ENCODE data around the gene LRRC55.

LRRC55 gene

DNA sequence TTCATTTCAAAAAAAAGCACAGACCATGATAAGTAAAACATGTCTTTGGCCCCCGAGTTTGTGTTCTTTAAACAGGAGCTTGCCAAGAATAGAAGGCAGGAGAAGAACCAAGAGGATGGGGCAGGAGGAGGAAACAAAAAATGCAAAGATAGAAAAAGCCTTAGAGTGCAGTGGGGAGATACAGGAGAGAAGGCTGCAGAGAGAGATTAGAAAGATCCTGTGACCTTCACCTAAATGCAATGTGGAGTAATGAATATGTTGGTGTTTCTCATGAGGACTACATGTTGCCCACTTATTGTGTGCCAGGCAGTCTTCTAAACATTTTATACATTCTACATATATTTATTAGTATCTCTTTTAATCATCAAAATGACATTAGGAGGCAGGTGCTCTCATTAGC lies 57.6 kb downstream of the LRRC55 start:
- DNase-seq: no peak

DNA sequence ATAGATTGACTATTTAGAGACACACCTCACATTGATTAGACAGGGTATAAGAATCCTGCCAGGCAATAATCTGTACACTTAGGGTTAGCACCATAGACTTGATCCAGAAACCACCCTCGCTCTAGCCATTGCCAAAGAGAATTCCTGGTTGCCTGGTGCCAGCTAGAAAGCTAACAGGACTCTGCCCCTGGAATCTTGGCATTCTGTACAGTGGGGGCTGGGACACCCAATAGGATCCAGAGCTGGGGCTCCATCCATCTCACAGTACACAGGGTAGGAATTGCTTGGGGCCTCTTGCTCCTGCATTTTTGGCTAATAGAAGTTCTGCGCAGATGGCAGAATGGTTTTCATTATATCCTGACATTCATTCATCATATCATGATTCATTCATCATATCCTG lies 58.3 kb downstream of the LRRC55 start:
- no peak for DNase-seq

DNA sequence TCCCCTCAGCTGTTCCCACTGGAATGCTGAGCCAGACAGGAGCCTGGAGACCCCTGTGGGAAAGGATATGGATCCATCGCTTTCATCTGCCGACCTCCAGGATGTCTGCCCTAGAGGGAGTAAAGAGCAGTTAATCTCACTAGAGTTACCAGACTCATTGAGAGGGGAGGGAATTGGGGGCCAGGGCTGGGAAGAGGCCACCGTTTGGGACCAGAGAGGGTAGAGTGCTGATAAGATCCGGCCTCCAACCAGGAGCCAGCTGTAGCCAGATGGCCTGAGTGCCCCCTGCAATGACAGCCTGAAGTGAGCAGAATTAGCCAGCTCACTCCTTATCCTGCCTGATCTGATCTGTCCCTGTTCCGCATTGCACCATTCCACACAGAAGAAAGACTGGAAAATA lies 59.0 kb downstream of the LRRC55 start:
- peak; percentile 16 for DNase-seq

Measured in NCI-H2171 treated with DMSO at 0.1 percent for 48 hours (cell line).